ENCODE results near the gene ANGPTL1.

GRCh38 chr1:178871551-178872320 is 859 bp upstream of the ANGPTL1 start:
- TF ChIP-seq EZH2 (IDR thresholded peaks at IDR 0.05; ENCODE audit: borderline replicate concordance, insufficient read depth, low read length, poor library complexity, severe bottlenecking), result no peak
- TF ChIP-seq CTCF (IDR thresholded peaks at IDR 0.05; ENCODE audit: poor library complexity, severe bottlenecking), result no peak
- no peak for TF ChIP-seq RAD21 (conservative IDR thresholded peaks at IDR 0.05)

Data from neural cell (in vitro differentiated cells).